ENCODE results near the gene SETX.

SETX gene

GRCh38 chr9:132228062-132228461 is 126.7 kb downstream of the SETX start:
- Mint-ChIP-seq H3K4me1 (peaks cover 11% of the 10 kb centered on the region), H3K27me3 (peaks cover 9% of the 10 kb centered on the region), H3K27ac (peak overlapping the region in 1 of 2 donors; percentile 65), H3K9me3 (no peaks in the 10 kb centered on the region), H3K4me3 (no peak overlapping the region)
- no peak for DNase-seq
- no peak for ATAC-seq

- ATAC-seq: no peak
- H3K27ac Mint-ChIP-seq: no peak overlapping the region
- no peak overlapping the region for H3K4me3 Mint-ChIP-seq
- H3K4me1 Mint-ChIP-seq: peaks cover 11% of the 10 kb centered on the region
- DNase-seq: no peak
- H3K27me3 Mint-ChIP-seq: peaks cover 13% of the 10 kb centered on the region
- H3K9me3 Mint-ChIP-seq: no peaks in the 10 kb centered on the region
Measured at GRCh38 chr9:132226571-132227430, 128.0 kb downstream of the SETX start.

GRCh38 chr9:132224645-132225044 is 130.1 kb downstream of the SETX start:
- H3K4me3 Mint-ChIP-seq: no peak overlapping the region
- H3K9me3 Mint-ChIP-seq: no peaks in the 10 kb centered on the region
- no peak for DNase-seq
- H3K27ac Mint-ChIP-seq: no peak overlapping the region
- H3K27me3 Mint-ChIP-seq: peaks cover 13% of the 10 kb centered on the region
- no peak for ATAC-seq
- H3K4me1 Mint-ChIP-seq: peaks cover 11% of the 10 kb centered on the region

GRCh38 chr9:132221941-132222340 is 132.8 kb downstream of the SETX start:
- ATAC-seq (no peak), DNase-seq (no peak)
- no peaks in the 10 kb centered on the region for H3K4me1 Mint-ChIP-seq
- H3K27me3 Mint-ChIP-seq: peaks cover 13% of the 10 kb centered on the region
- no peak overlapping the region for H3K4me3 Mint-ChIP-seq
- no peaks in the 10 kb centered on the region for H3K9me3 Mint-ChIP-seq
- peak overlapping the region in 1 of 2 donors; percentile 57 for H3K27ac Mint-ChIP-seq

GRCh38 chr9:132218208-132218607 is 136.6 kb downstream of the SETX start:
- Mint-ChIP-seq H3K27me3 (peaks cover 8% of the 10 kb centered on the region), H3K27ac (no peak overlapping the region), H3K9me3 (no peaks in the 10 kb centered on the region), H3K4me3 (no peak overlapping the region), H3K4me1 (no peaks in the 10 kb centered on the region)
- no peak for DNase-seq
- ATAC-seq: no peak

GRCh38 chr9:132216861-132217619 is 137.7 kb downstream of the SETX start:
- Mint-ChIP-seq H3K9me3 (no peaks in the 10 kb centered on the region), H3K4me1 (no peaks in the 10 kb centered on the region), H3K27me3 (no peaks in the 10 kb centered on the region), H3K4me3 (no peak overlapping the region), H3K27ac (no peak overlapping the region)
- ATAC-seq (no peak), DNase-seq (no peak)

- Mint-ChIP-seq H3K4me3 (no peak overlapping the region), H3K27me3 (no peaks in the 10 kb centered on the region), H3K9me3 (no peaks in the 10 kb centered on the region), H3K27ac (no peak overlapping the region), H3K4me1 (no peaks in the 10 kb centered on the region)
- no peak for ATAC-seq
- DNase-seq: no peak
Measured at GRCh38 chr9:132214027-132214622, 140.7 kb downstream of the SETX start.

- Mint-ChIP-seq H3K4me3 (no peak overlapping the region), H3K9me3 (no peaks in the 10 kb centered on the region), H3K4me1 (peaks cover 8% of the 10 kb centered on the region), H3K27me3 (no peaks in the 10 kb centered on the region), H3K27ac (no peak overlapping the region)
- ATAC-seq: no peak
- DNase-seq: no peak
Measured at GRCh38 chr9:132211570-132211969, 143.2 kb downstream of the SETX start.
